GM12878 (cell line): ENCODE data around the gene GALT. TPM values are rescaled to one million over a fixed set of nuclear protein-coding genes. Genes with fewer than 3 reads are reported as not detected.
A peak's percentile ranks its signal among the peaks of the same experiment; 100 is the strongest.

ENCODE experiments used
- ATAC-seq: fragments of 200-7000 bp; cut with Tn5 transposase; 3 replicates; pipeline ENCODE4 v1.9.1; 2020; ENCODE audit warnings: mild to moderate bottlenecking, moderate library complexity
- BruUV-seq: library from RNA; stranded (reverse); fragments of 400-500 nt; replicated peaks from 2 replicates; lab custom pipeline; 2021; lab: Mats Ljungman, UMichigan
- CTCF ChIA-PET: fragments of 300-600 bp; sonication (Branson Sonifier 250); formaldehyde crosslinking; extraction: SDS; loops from one replicate; lab custom pipeline; 2021; ENCODE audit warnings: inconsistent platforms; lab: Yijun Ruan, JAX
- POLR2A ChIA-PET: fragments of 350-600 bp; formaldehyde crosslinking; extraction: SDS; loops from one replicate; lab custom pipeline; 2021; ENCODE audit warnings: inconsistent platforms; lab: Charles Lee
- RAD21 ChIA-PET: fragments of 300-600 bp; sonication (Branson Sonifier 250); formaldehyde crosslinking; loops from one replicate; lab custom pipeline; 2023; ENCODE audit warnings: antibody characterized with exemption; ENCODE audit not compliant: unreplicated experiment; lab: Charles Lee
- SMC1A ChIA-PET: fragments of 300-600 bp; sonication (Branson Sonifier 250); formaldehyde crosslinking; loops from one replicate; lab custom pipeline; 2023; ENCODE audit not compliant: unreplicated experiment, uncharacterized antibody; lab: Charles Lee
- DNase-seq: peaks from one replicate; pipeline ENCODE4 v3.0.0-alpha.2; 2011; ENCODE audit warnings: low read depth, low spot score
- FAIRE-seq: peaks from 3 replicates; lab custom pipeline; 2011; peaks lifted over from hg19 to GRCh38; lab: Jason Lieb, UNC
- H2AFZ ChIP-seq: 2 replicates; pipeline ENCODE4 v1.6.0; 2011; ENCODE audit warnings: low read depth, low read length, control low read depth; ENCODE audit not compliant: control insufficient read depth
- H3K27ac ChIP-seq: 2 replicates; pipeline ENCODE4 v1.5.1; 2011; ENCODE audit warnings: control low read depth; ENCODE audit not compliant: control insufficient read depth, insufficient read depth
- H3K27me3 ChIP-seq, 2 experiments: replicated peaks in 1 of 2; 2 replicates each; pipeline versions ENCODE4 v1.6.0 to v1.6.1; 2011; ENCODE audit warnings: low read length in 1 of 2; ENCODE audit not compliant: control insufficient read depth in 2 of 2, insufficient read depth in 2 of 2
- H3K36me3 ChIP-seq, 2 experiments: 2 replicates each; pipeline ENCODE4 v1.5.1; 2011; ENCODE audit warnings: low read length in 1 of 2; ENCODE audit not compliant: control insufficient read depth in 2 of 2, insufficient read depth in 2 of 2
- H3K4me1 ChIP-seq: 2 replicates; pipeline ENCODE4 v1.6.1; 2011; ENCODE audit warnings: mild to moderate bottlenecking, low read length, moderate library complexity, mixed read lengths; ENCODE audit not compliant: control insufficient read depth, insufficient read depth
- H3K4me2 ChIP-seq: 2 replicates; pipeline ENCODE4 v1.6.0; 2011; ENCODE audit warnings: control low read depth; ENCODE audit not compliant: control insufficient read depth, insufficient read depth
- H3K4me3 ChIP-seq: fragments of 200-600 bp; sonication (generic); 2 replicates; pipeline ENCODE4 v1.5.1; 2016
- H3K79me2 ChIP-seq: 2 replicates; pipeline ENCODE4 v1.6.0; 2011; ENCODE audit warnings: low read length; ENCODE audit not compliant: control insufficient read depth, insufficient read depth
- H3K9ac ChIP-seq: 2 replicates; pipeline ENCODE4 v1.8.0; 2011; ENCODE audit warnings: low read length, control low read depth, mixed read lengths; ENCODE audit not compliant: control insufficient read depth, insufficient read depth
- H3K9me3 ChIP-seq: replicated peaks from 3 replicates; pipeline ENCODE4 v1.5.1; 2011; ENCODE audit warnings: mild to moderate bottlenecking, low read length; ENCODE audit not compliant: control insufficient read depth, insufficient read depth
- H4K20me1 ChIP-seq: 2 replicates; pipeline ENCODE4 v1.6.0; 2011; ENCODE audit not compliant: control insufficient read depth, insufficient read depth
- CHD2 ChIP-seq: IDR thresholded peaks from 2 replicates; pipeline ENCODE4 v1.6.1; 2011; ENCODE audit warnings: low read depth, low read length, improper control_type of control experiment, borderline replicate concordance
- CREM ChIP-seq: IDR thresholded peaks from 2 replicates; pipeline ENCODE4 v1.6.1; 2014; ENCODE audit warnings: antibody characterized with exemption, low read depth
- KAT2A ChIP-seq: conservative IDR thresholded peaks from 2 replicates; pipeline ENCODE4 v1.6.1; 2011; ENCODE audit warnings: low read depth, low read length; ENCODE audit not compliant: control insufficient read depth
- PML ChIP-seq: IDR thresholded peaks from 2 replicates; pipeline ENCODE4 v1.6.1; 2012; ENCODE audit warnings: low read length, inconsistent platforms
- RELB ChIP-seq: fragments of 450-650 bp; IDR thresholded peaks from 2 replicates; pipeline ENCODE4 v1.6.1; 2017; ENCODE audit warnings: low read depth, mild to moderate bottlenecking, moderate library complexity
- SMAD5 ChIP-seq: IDR thresholded peaks from 2 replicates; pipeline ENCODE4 v1.6.1; 2016; ENCODE audit warnings: antibody characterized with exemption, low read depth
- SMC3 ChIP-seq: IDR thresholded peaks from 2 replicates; pipeline ENCODE4 v1.6.1; 2011; ENCODE audit warnings: low read length, improper control_type of control experiment, borderline replicate concordance
- STAT3 ChIP-seq: IDR thresholded peaks from 2 replicates; pipeline ENCODE4 v1.6.1; 2011; ENCODE audit warnings: low read depth, low read length, improper control_type of control experiment
- TARDBP ChIP-seq: IDR thresholded peaks from 2 replicates; pipeline ENCODE4 v1.6.1; 2016; ENCODE audit warnings: borderline replicate concordance
- WGBS: methylation state at CpG from one replicate; pipeline ENCODE4 v1.1.6; 2016; ENCODE audit warnings: low lambda C conversion rate; ENCODE audit not compliant: insufficient replicate concordance, insufficient coverage; ENCODE audit errors: missing lambda C conversion rate; 5-methylcytosine and 5-hydroxymethylcytosine counted together
- in situ Hi-C: fragments of 300-500 bp; cut with MboI; formaldehyde crosslinking; loops from 9 replicates; pipeline ENCODE4 v1.14.3; 2018; ENCODE audit warnings: mixed read lengths
- intact Hi-C: fragments of 100-400 bp; cut with micrococcal nuclease; formaldehyde crosslinking; loops from one replicate; pipeline ENCODE4 v1.14.2; 2022; ENCODE audit not compliant: unreplicated experiment
- polyA plus RNA-seq, 11 experiments: library from polyadenylated mRNA; depleted of rRNA in 4 of 11; unstranded in 6 of 11; stranded (reverse) in 5 of 11; fragments of >200 nt; fragmentation: Nextera tagmentation in 4 of 11; fragmentation: Illumina TruSeq in 1 of 11; extraction: Ambion mirVana in 4 of 11; extraction: Trizol in 1 of 11; gene quantifications; 1 replicate in 1 of 11; 2 replicates in 10 of 11; pipeline versions ENCODE4 v1.2.1 to v1.2.3, GENCODE V29; 2011 to 2016; ENCODE audit warnings: inconsistent platforms in 2 of 11, missing spikeins in 2 of 11, low read depth in 1 of 11
- total RNA-seq, 4 experiments: library from RNA; depleted of rRNA in 3 of 4; stranded (reverse); fragments of >200 nt in 3 of 4; fragmentation: Illumina TruSeq in 1 of 4; extraction: Trizol in 1 of 4; gene quantifications; 2 replicates each; pipeline versions ENCODE4 v1.2.1 to v1.2.3, GENCODE V29; 2013 to 2021

The GALT gene
- total and polyA plus RNA-seq, 10 of the 15 experiments (the other 5 are each of a cell fraction or from before 2014, with no cell fraction given): 9.3 to 34.1 (median 26.9) TPM

- Histone ChIP-seq H3K27me3 (peaks cover 6 to 8% of the 10 kb centered on the region in 2 experiments; a peak in 3 of 4 replicates), H3K9ac (no peak overlapping the region), H3K4me2 (no peak overlapping the region), H3K79me2 (peaks cover 15% of the 10 kb centered on the region), H4K20me1 (no peaks in the 10 kb centered on the region; the same call in none of the 2 replicates), H3K9me3 (no peaks in the 10 kb centered on the region), H3K36me3 (peaks cover 2 to 6% of the 10 kb centered on the region in 2 experiments; a peak in 3 of 4 replicates), H3K4me1 (peaks cover 4% of the 10 kb centered on the region), H3K4me3 (no peak overlapping the region), H2AFZ (no peak overlapping the region), H3K27ac (no peak overlapping the region)
- FAIRE-seq: peak; percentile 38
- RAD21 ChIA-PET: interaction anchor here (0.5 to 1.6 kb wide), 6 partner anchors 13 to 1021 kb away, joined by 3 to 8 read pairs (median 3); partner anchors contain the start of gene DCTN3
- no TSS peak for BruUV-seq
- in situ Hi-C loops: no loop called here
- intact Hi-C loops: no loop called here
- no peak for ATAC-seq
- no peak for DNase-seq
- SMC1A ChIA-PET: interaction anchor here (0.8 to 2.6 kb wide), 6 partner anchors 8 to 256 kb away, joined by 3 to 13 read pairs (median 6); partner anchors contain the start of genes DCTN3, GALT, MYORG and RPP25L
- 84% methylated on average over 5 of the region's 5 CpGs for WGBS
- TF ChIP-seq CHD2: no peak
- no peak for TF ChIP-seq CREM
- no peak for TF ChIP-seq SMAD5
- no peak for TF ChIP-seq TARDBP
- no peak for TF ChIP-seq RELB
- TF ChIP-seq STAT3: no peak
- TF ChIP-seq KAT2A: no peak
- TF ChIP-seq SMC3: no peak
- TF ChIP-seq PML: no peak
- CTCF ChIA-PET: interaction anchor here (0.7 to 8.3 kb wide), 16 partner anchors 8 to 257 kb away, joined by 3 to 118 read pairs (median 8); partner anchors contain the start of genes DCTN3, GALT and RPP25L
- POLR2A ChIA-PET: no interaction called here
These were observed 13.3 kb upstream of the GALT start for GRCh38 chr9:34633166-34633565.
